ENCODE data around the gene DCLK1.

DCLK1 gene

GRCh38 chr13:35720290-35720689 is 410.9 kb downstream of the DCLK1 start:
- DNase-seq: no peak

All from hypothalamus (tissue), 51 donors.